Head of caudate nucleus (tissue), 42 donors: ENCODE data around the gene ANKRD55.
A peak's percentile ranks its signal among the peaks of the same experiment; 100 is the strongest.
"Not testable (repeated sequence)": the region's sequence is repeated elsewhere in the genome, so short reads cannot be mapped to it uniquely, and the experiment has no call there.

Source experiments
- DNase-seq, 42 donors: peaks; one replicate each; pipeline versions ENCODE4 v3.0.0 to v3.0.0-alpha.2; 2020 to 2021; ENCODE audit warnings: mixed read lengths in 7 of 42
- intact Hi-C: fragments of 100-400 bp; cut with DNase I; formaldehyde crosslinking; loops from one replicate; pipeline ENCODE4 v1.15.0; 2022

The ANKRD55 gene

DNA sequence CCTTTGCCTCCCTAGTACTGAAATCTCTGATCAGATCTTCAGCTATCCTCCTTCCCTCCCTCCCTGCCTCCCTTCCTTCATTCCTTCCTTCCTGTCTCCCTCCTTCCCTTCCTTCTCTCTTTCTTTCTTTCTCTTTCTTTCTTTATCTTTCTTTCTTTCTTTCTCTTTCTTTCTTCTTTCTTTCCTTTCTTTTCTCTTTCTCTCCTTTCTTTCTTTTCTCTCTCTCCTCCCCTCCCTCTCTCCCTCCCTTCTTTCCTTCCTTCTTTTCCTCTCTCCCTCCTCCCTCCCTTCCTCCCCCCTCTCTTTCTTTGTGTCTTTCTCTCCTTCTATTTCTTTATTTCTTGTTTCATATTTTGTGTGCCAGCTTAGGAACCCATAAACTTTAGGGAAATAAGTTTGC is 23.9 kb upstream of the ANKRD55 start:
- intact Hi-C loops: no loop called here
- no peak for DNase-seq

DNA sequence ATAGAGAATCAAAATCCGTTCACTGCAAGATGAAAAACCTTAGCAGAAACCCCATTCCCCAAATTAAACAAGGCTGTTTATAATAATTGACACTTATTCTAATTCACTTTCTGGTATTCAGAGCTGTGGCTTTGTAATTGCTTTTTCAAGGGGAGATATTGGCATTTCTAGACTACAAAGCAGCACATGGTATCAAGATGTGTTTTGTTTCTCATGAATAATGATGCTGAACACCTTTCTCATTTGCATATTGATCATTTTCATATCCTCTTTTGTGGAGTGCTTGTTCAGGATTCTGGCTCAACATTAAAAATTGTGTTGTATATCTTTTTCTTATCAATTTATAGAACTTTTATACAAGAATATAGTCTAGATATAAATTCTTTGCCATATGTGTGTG is 22.4 kb upstream of the ANKRD55 start:
- intact Hi-C loops: no loop called here
- no peak for DNase-seq

DNA sequence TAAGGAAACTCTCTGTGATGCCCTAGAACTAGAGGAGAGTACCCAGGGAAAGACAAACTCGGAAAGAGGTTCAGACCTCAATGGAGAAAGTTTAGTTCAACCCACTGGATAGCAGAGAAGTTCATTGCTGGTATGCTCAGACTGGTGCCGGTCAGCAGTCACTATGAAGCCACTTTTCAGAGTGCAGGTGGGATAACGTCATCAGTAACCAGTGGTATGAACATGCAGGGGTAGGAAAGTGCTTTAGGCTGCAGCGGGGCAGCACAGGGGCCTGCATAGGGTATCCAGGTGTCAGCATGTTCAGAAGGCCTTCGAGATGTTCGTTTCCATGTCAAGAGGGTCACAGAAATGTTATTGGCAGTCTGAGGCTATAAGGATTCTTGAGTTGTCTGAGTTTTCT is 20.8 kb upstream of the ANKRD55 start:
- DNase-seq: no peak
- intact Hi-C loops: no loop called here

DNA sequence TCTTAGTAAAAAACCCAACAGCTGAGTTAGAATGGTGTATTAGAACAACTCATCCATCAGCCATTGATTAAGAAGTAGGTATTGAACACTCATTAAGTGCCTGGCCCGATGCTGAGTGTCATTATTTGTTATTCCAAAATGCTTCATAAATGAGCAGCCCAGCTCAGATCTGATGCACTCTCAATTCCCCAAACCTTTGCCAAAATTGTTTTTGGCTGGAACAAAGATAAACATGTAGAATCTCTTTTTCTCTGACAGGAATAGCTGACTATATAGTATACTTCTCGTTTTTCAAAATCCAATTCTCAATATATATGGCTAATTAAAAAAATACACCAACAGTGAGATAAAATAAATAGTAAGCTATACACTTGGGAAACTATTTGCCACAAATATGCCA is 20.0 kb upstream of the ANKRD55 start:
- intact Hi-C loops: no loop called here

DNA sequence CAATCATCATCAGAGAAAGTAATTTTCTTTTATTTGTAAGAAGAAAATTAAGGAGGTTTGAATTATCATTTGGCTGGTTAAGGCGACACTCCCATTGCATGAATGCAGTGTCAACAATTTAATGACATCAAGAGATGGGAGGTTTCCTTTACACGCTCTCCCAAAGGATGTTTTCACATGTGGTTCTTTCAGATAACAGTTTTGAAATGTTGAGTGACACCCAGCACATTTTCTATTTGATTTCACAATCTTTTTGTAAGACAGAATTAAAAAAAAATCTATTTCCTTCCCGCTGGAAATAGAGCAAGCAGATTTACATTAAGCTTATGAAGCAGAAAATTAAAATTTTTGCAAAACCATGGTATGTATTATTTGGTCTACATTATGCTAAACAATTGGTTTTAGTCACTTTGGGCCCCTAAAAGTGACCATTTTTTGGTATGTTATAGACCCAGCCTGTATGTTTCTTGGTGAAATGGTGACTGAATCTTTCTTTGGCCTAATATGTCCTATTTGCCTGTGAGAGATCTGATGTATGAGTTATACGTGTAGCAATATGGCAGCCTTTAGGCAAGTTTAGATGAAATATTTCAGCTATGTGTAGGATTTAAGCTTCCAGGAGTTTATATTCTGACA is 18.9 kb upstream of the ANKRD55 start:
- intact Hi-C loops: no loop called here
- no peak for DNase-seq

More for the DNA sequence above, 20.0 kb upstream of the ANKRD55 start:
- DNase-seq: no peak

DNA sequence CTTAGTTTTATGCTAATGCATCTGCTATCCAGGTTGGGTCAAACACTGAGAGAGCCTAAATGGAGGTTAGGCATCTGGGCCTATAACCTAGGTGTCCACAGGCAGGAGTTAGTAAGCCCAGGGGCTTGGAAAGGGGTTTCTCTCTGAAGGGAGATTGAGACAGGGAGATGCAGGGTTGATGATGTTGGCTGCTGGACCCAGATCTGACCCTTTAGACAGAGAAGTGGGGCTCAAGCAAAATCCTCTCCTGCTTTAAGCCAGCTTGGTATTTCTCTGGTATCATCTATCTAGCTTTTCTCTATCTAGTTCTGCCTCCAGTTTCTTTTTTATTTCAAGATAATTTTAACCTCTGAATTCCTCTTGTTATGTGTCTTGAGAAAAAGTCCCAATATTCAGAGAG is 18.3 kb upstream of the ANKRD55 start:
- no peak for DNase-seq
- intact Hi-C loops: no loop called here

DNA sequence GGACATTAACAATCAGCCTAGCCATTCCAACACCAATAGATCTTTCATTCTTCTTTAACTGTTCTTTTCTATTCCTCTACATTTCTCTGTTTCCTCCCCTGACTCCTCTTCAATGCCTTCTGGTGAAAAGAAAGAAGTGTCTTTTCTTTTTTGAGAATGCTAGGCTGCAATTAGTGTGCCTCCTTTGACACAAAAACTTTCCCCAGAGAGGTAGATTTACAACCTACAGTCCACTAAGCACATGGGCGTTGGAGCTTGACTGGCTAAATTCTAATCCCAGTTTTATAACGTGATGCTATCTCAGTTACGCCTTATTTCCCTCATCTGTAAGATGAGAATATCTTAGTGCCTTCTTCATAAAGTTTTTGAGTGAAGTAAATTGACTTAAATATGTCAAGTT is 16.9 kb upstream of the ANKRD55 start:
- intact Hi-C loops: no loop called here
- no peak for DNase-seq

DNA sequence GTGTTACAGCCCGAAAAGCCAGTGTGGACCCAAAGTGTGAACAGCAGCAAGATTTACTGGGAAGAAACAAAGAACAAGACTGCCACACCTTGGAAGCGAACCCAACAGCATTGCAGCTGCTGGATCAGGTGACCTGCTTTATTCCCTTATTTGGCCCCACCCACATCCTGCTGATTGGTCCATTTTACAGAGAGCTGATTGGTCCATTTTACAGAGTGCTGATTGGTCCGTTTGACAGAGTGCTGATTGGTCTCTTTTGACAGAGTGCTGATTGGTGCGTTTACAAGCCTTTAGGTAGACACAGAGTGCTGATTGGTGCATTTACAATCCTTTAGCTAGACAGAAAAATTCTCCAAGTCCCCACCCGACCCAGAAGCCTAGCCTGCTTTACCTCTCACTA is 16.0 kb upstream of the ANKRD55 start:
- intact Hi-C loops, DNase-seq: not testable (repeated sequence)

DNA sequence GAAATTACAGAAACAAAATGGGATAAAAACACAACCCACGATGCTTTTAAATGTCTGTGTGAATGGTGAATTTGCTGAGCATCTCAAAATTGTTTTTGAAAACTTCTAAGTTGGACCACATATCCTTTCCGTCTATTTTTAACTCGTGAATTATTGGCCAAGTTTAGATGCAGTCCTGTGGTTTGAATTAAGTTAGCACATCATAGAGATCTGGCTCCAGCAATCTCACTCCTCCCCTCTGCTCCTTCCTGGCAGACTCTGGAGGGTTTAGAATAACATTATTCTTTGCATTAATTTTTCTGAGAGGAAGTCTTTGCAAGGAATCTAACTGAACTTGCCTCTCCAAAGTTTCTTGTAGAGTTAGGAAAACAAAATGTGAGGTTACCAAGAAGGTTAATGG is 14.5 kb upstream of the ANKRD55 start:
- no peak for DNase-seq
- intact Hi-C loops: no loop called here

DNA sequence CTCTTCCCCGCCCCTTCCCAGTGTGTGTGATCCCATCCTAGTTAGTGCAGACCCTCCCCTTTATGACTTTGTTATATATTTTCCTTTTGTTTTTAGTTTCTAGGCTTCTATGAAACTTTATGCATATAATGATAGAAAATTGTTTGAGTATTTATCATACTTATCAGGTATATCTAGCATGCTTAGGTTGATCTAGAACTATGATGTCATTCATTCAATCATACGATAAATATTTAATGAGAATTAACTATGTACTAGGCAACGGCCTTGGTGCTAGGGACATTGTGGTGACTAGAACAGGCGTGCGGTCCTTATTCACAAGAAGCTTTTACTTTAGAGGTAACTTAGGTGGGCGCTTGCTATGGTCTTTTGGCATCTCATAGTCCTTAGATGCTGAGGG is 13.6 kb upstream of the ANKRD55 start:
- intact Hi-C loops: no loop called here
- no peak for DNase-seq

DNA sequence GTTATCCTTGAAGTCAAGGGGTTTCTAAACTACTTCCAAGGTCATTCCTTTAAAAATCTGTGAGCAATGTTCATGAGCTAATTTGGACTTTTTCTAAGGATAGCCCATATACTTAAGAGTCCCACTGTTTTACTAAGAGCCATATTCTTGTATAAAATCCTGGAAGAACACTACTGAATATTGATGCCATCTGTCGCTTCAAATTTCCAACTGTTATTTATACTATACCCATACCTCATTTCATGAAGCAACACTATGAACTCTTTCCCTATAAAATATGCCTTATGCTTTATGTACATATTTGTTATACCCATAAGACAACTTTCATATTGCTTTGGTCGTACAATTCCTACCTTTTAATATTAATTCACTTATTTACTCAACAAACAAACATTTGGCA is 12.4 kb upstream of the ANKRD55 start:
- no peak for DNase-seq
- intact Hi-C loops: no loop called here

DNA sequence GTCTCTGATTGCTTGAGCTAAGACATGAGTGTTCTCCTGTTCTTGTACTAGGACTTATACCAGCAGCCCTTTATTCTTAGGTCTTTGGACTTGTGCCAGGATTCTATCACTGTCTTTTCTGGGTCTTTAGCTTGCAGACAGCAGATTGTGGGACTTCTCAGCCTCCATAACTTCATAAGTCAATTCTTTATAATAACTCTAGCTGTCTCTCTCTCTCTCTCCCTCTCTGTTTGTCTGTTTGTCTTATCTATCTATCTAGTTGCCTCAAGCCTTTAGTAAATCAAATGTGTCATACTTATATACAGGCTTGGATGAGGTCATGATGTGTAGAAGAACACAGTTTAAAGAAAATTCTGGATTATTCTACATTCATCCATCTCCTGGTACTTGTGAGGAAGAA is 11.5 kb upstream of the ANKRD55 start:
- DNase-seq: no peak
- intact Hi-C loops: no loop called here

DNA sequence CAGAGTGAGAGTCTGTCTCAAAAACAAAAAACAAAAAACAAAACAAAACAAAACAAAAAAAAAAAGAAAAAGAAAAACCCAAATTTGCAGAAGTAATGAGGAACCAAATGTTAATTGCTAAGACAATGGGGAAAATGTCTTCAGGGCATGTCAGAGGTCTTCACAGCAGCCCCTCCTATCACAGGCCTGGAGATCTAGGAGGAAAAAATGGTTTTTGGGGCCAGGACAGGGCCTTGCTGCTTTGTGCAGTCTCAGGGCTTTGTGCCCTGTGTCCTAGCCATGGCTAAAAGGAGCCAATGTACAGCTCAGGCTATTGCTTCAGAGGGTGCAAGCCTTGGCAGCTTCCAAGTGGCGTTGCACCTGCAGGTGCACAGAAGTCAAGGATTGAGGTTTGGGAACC is 9.1 kb upstream of the ANKRD55 start:
- DNase-seq, intact Hi-C loops: not testable (repeated sequence)

DNA sequence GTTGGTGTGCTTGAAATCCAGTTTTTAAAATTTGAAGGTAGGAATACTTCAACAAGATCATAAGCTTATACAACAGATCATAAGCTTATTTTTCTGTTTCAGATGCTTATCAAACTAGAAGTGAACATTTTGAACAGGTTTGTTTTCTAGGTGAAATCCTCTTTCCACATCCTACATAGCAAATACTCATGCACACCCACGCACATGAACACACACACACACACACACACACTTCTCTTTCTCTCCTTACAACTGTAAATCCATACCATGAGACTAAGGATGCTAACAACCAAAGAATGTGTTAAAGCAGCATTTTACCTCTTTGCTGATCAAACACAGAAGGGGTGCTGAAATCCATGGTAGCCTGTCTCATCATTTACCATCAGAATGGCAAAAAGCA is 592 bp downstream of the ANKRD55 start:
- DNase-seq: peak in 3 of 42 donors; percentile 1 to 8 (median 2)
- intact Hi-C loops: no loop called here

DNA sequence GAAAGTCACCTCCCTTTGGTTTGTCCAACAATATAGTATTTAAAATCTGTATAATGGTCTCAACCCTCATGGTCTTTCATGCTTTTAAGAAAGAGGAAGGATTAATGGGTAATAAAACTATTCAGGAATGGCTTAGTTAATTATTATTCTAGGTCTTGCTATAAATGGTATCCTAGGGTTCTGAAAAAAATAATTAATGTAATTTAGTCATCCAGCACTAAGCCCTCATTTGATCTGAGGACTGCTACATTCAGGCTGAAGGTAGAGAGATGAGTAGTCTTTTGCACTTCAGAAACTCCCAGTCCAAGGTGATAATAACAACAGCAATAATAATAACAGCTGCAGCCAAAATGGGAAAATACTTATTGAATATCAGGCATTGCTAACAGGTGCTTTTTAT is 2.6 kb downstream of the ANKRD55 start:
- DNase-seq: no peak
- intact Hi-C loops: no loop called here

DNA sequence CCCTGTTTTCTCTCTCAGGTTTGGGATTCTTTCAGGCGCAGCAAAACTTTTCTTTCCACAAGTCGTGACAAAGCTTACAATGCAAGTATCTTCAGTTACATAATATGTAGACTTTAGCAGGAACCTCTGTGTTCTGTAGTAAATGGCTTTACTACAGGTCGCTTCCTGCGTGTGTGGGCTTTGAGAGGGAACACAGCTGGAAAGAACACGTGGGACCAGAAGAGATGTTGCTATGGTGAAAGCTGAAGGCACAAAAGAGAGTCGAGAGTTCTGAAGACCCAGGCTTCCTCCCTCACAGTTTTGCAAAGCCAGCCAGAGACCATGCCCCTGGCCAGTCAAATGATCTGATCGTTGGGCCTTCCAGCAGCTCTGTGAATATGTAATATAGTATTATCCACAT is 4.0 kb downstream of the ANKRD55 start:
- DNase-seq: peak in 33 of 42 donors; percentile 2 to 67 (median 23)
- intact Hi-C loops: no loop called here

DNA sequence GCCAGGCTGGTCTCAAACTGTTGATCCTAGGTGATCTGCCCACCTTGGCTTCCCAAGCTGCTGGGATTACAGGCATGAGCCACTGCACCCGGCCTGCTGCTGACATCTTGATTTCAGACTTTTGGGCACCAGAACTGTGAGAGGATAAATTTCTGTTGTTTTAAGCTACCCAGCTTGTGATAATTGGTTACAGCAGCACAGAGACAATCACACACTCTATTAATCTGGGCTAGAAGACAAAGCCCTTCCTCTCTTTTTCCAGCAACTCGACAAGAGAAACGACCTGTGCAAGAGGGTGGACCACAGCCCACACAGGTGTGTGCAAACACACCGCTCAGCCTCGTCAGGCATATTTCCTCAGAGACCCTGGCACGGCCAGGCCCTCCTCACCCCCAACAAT is 4.5 kb downstream of the ANKRD55 start:
- no peak for DNase-seq
- intact Hi-C loops: no loop called here

DNA sequence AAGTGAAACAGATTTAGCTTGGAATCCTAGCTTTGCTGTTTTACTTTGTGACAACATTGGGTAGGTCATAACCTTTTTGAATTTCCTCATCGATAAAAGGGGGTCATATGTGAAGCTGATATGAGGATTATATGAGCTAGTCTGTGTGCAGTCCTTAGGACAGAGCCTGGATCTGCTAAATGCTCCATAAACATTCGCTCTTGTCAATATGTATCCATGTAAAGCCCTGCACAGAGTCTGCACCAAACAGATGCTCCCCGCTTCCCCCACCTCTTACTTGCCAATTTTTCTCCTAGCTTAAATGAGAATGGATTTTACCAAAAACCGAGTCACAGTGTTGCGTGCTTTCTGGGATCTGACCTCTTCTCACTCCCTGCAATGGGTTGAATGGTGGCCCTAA is 5.4 kb downstream of the ANKRD55 start:
- intact Hi-C loops: no loop called here
- no peak for DNase-seq

DNA sequence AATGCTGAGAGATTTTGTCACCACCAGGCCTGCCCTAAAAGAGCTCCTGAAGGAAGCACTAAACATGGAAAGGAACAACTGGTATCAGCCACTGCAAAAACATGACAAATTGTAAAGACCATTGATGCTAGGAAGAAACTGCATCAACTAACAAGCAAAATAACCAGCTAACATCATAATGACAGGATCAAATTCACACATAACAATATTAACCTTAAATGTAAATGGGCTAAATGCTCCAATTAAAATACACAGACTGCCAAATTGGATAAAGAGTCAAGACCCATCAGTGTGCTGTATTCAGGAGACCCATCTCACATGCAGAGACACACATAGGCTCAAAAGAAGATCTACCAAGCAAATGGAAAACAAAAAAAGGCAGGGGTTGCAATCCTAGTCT is 9.8 kb downstream of the ANKRD55 start:
- DNase-seq, intact Hi-C loops: not testable (repeated sequence)

DNA sequence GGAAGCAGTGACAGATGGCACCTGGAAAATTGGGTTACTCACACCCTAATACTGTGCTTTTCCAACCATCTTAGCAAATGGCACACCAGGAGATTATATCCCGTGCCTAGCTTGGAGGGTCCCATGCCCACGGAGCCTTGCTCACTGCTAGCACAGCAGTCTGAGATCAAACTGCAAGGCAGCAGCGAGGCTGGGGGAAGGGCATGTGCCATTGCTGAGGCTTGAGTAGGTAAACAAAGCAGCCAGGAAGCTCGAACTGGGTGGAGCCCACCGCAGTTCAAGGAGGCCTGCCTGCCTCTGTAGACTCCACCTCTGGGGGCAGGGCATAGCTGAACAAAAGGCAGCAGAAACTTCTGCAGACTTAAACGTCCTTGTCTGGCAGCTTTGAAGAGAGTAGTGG is 11.5 kb downstream of the ANKRD55 start:
- intact Hi-C loops, DNase-seq: not testable (repeated sequence)

DNA sequence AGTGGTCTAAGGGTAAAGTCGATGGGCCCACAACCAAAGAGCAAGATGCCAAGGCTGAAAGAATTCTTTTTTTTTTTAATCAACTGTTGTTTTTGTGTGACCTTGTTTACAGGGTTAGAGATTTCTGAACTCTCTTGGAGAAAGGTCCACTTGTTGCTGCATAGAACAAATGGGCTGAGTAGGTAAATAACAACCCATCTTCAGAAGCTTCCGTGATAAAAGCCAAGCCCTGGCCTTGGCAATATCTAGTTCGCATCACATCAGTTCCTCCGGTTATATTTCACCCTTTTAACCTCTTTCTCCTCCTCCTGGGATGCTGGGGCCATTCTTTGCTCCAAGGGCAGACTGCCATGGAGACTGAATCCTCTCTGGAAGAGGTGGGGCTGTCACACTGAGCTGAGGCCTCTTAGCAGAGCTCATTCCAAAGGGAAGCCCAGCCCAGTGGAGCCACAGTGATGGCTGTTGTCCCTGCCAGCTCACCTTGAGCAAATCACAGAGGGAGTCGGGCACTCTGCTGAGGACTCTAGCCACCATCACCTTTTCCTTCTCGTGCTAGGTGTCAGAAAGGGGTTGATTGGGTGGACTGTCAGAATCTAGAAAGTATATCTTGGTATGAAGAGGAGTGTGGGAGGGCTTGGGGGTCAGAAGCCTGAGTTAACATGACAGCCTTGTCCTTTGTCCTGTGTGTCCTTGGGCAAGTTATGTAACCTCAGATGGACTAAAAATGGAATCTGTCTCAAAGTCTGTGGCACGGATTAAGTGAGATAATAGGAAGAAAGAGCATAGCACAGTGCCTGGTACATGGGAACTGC is 17.9 kb downstream of the ANKRD55 start:
- no peak for DNase-seq
- intact Hi-C loops: no loop called here
